ENCODE results near the gene ERLEC1.

ERLEC1 gene

DNA sequence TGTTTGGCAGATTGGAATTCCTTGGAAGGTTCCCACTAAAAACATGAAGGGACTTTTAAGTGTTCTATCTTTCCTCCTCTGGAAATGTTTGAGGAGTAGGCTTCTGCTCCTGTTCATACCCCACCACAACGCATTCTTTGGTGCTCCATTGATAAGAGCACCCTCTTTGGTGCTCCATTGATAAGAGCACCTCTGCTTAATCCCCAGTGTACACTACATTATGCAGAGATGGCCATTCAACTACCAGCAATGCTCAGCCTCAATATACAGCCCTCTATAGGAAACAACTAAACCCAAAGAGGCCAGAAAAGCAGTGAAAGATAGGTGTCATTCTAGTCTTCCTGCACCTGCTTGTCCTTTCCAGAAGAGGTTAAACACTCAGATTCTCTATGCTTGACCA lies 21.1 kb upstream of the ERLEC1 start:
- TF ChIP-seq CTCF (IDR thresholded peaks at IDR 0.05; ENCODE audit: low read depth, low read length): no peak
- Histone ChIP-seq H3K36me3 (no peaks in the 10 kb centered on the region), H3K27me3 (no peaks in the 10 kb centered on the region), H3K4me1 (no peaks in the 10 kb centered on the region), H3K9me3 (no peaks in the 10 kb centered on the region), H3K4me3 (ENCODE audit: low read depth, low read length) (no peak overlapping the region)
- no peak for DNase-seq

DNA sequence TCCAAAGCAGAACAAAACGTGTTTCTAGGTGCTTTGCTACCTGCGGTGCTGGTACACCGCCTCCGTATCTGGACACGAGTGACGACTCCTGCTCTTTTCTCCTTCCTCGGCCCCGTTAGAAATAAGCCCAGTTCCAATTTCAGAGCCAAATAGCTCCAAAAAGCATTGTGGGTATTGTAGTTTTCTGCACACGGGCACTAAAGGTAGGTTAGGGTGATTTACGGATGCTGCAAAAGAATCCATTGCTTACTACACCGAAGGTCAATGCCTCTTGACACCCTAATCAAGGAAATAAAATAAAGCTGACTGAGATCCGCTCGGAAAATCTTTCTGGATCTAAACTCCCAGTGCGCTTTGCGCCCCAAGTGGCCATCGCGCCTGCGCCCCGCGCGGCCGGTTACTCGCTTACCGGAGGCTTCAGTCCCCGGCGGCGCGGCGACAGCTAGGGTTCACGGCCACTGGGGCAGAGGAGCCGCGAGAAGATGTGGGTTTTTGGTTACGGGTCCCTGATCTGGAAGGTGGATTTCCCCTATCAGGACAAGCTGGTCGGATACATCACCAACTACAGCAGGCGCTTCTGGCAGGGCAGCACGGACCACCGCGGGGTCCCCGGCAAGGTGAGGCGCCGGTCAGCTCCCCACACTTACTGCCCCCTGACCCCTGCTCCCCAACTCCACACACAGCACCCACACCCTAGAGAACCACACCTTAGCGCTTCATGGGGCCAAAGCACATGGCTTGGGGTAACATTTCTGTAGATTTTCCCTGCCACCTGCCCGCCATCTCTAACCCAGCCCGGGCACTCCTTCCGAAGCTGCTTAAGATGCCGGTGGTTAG lies 19.2 kb upstream of the ERLEC1 start, which contains the start of gene CHAC2:
CHAC2 (plus strand) TSS at position 400 of the 837 bp plus-strand sequence; CDS start at position 483, 83 bp downstream.
- peak; percentile 84 for DNase-seq

GRCh38 chr2:53768242-53768542 lies 18.7 kb upstream of the ERLEC1 start:
- no peak for DNase-seq
- no peaks in the 10 kb centered on the region for H3K36me3 ChIP-seq
- no peaks in the 10 kb centered on the region for H3K9me3 ChIP-seq
- H3K27me3 ChIP-seq: no peaks in the 10 kb centered on the region
- no peaks in the 10 kb centered on the region for H3K4me1 ChIP-seq
- TF ChIP-seq CTCF (IDR thresholded peaks at IDR 0.05; ENCODE audit: low read depth, low read length): no peak
- H3K4me3 ChIP-seq (ENCODE audit: low read depth, low read length): peak overlapping the region; percentile 82

More for the DNA sequence above, 19.2 kb upstream of the ERLEC1 start, which contains the start of gene CHAC2:
- Histone ChIP-seq H3K36me3 (no peaks in the 10 kb centered on the region), H3K4me1 (no peaks in the 10 kb centered on the region), H3K9me3 (no peaks in the 10 kb centered on the region), H3K4me3 (ENCODE audit: low read depth, low read length) (peak within 1 kb of the TSS; percentile 82), H3K27me3 (no peaks in the 10 kb centered on the region)
- no peak for TF ChIP-seq CTCF (IDR thresholded peaks at IDR 0.05; ENCODE audit: low read depth, low read length)

DNA sequence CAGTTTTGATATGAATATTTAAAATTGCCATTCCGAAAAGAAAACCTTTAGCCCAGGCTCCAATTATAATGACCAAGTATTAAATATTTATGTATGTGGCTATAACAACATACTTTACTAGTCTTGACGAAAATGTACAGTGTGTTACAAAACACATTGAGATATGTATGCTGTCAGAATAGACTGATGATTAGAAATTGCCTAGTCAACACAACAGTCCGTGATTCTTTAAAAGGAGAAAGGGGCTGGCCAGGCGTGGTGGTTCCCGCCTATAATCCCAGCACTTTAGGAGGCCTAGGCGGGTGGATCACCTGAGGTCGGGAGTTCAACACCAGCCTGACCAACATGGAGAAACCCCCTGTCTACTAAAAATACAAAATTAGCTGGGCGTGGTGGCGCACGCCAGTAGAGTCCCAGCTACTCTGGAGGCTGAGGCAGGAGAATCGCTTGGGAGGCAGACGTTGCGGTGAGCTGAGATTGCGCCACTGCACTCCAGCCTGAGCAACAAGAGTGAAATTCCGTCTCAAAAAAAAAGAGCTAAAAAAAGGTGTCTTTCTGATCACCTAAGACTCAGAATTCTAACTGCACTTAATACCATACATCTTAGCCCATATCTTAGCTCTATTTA lies 17.4 kb upstream of the ERLEC1 start:
- Histone ChIP-seq H3K9me3 (no peaks in the 10 kb centered on the region), H3K4me1 (no peaks in the 10 kb centered on the region), H3K4me3 (ENCODE audit: low read depth, low read length) (no peak overlapping the region), H3K36me3 (no peaks in the 10 kb centered on the region), H3K27me3 (no peaks in the 10 kb centered on the region)
- no peak for DNase-seq
- TF ChIP-seq CTCF (IDR thresholded peaks at IDR 0.05; ENCODE audit: low read depth, low read length): no peak

DNA sequence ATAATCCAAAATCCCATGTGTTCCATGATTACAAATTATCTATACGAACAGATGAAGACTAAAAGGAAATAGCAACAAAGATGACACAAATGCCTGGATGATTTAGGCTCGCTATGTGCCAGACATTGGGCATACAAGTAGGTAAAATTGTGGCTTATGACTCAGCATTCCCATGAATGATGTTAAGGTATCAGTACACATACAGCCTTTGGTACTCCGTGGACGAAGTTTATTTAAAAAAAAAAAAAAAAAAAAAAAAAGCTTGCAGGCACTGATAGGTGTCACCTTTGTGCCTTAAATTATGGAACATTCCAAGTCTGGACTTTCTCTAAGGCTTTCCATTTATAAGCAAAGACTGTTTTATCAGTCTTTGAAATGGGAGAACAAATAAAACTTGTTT lies 16.6 kb upstream of the ERLEC1 start:
- Histone ChIP-seq H3K27me3 (no peaks in the 10 kb centered on the region), H3K9me3 (no peaks in the 10 kb centered on the region), H3K4me1 (no peaks in the 10 kb centered on the region), H3K4me3 (ENCODE audit: low read depth, low read length) (no peak overlapping the region), H3K36me3 (no peaks in the 10 kb centered on the region)
- DNase-seq: no peak
- TF ChIP-seq CTCF (IDR thresholded peaks at IDR 0.05; ENCODE audit: low read depth, low read length): no peak

DNA sequence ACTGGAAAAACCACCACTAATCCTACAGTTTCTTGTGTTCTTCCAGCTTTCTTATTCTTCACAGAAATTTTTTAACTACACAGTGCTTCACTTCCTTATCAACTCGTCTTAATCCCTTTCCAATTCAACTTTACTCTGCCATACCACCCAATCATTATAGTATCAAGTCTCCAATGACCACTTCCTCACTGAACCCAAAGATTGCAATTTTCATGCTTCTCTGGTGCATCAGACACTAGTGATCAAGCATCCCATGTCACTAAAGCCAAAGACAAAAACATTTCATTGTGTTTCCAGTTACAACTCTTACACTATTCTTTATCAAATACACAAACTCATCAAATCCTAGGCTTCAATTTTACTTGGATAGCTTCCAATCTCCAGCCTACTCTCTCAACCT lies 9.7 kb upstream of the ERLEC1 start:
- no peak for DNase-seq
- TF ChIP-seq CTCF (IDR thresholded peaks at IDR 0.05; ENCODE audit: low read depth, low read length): no peak
- no peaks in the 10 kb centered on the region for H3K4me1 ChIP-seq
- no peaks in the 10 kb centered on the region for H3K27me3 ChIP-seq
- no peaks in the 10 kb centered on the region for H3K9me3 ChIP-seq
- H3K36me3 ChIP-seq: no peaks in the 10 kb centered on the region
- no peak overlapping the region for H3K4me3 ChIP-seq (ENCODE audit: low read depth, low read length)

All from BE2C (cell line).